ENCODE results near the gene LRRTM4.
"Not testable (repeated sequence)": the region's sequence is repeated elsewhere in the genome, so short reads cannot be mapped to it uniquely, and the experiment has no call there.

The LRRTM4 gene

GRCh38 chr2:76861708-76862107 lies 660.5 kb downstream of the LRRTM4 start:
- DNase-seq (ENCODE audit: low read depth), result no peak

GRCh38 chr2:76851000-76851399 lies 671.2 kb downstream of the LRRTM4 start:
- no peak for DNase-seq (ENCODE audit: low read depth)

DNA sequence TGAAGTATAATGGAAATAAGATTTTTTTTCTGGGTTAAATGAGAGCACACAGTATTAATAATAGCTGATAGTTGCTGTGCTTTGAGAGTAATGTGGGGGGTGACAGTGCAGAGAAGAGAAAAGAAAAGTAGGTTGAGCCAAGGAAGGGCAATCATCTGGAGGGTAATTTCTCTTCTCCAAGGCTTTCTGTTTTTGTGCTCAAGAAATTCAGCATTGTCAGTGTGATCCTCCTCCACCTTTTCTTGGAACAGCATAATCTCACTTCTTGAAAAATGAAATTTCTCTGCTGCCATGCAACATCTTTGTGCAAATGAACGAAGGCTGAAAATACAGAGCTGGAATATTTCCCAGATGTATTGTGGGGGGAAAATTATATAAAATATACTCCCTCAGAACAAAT lies 673.1 kb downstream of the LRRTM4 start:
- no peak for DNase-seq (ENCODE audit: low read depth)

GRCh38 chr2:76839826-76840225 lies 682.4 kb downstream of the LRRTM4 start:
- DNase-seq (ENCODE audit: low read depth), result no peak

- no peak for DNase-seq (ENCODE audit: low read depth)
Observed at GRCh38 chr2:76829374-76830234, 692.6 kb downstream of the LRRTM4 start.

GRCh38 chr2:76826691-76827090 lies 695.5 kb downstream of the LRRTM4 start:
- no peak for DNase-seq (ENCODE audit: low read depth)

GRCh38 chr2:76825140-76825970 lies 696.8 kb downstream of the LRRTM4 start:
- no peak for DNase-seq (ENCODE audit: low read depth)

DNA sequence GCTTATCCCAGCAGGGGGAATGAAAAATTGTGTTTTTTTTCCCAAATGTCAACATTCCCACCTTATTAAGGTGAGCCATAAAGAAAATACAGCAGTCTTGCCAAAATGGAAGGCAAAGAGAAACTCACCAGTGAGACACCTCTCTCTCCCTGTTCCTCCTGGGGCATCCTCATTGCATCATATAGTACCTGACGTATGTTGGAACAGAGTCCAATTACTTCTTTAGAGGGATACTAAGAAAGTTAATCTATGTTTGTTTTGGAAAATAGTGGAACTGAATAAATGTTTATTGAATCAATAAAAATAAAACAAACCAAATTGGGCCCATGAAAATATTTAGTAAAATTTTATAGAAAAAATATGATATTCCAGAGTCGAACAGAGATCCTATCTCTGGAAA lies 700.4 kb downstream of the LRRTM4 start:
- DNase-seq (ENCODE audit: low read depth), result no peak

DNA sequence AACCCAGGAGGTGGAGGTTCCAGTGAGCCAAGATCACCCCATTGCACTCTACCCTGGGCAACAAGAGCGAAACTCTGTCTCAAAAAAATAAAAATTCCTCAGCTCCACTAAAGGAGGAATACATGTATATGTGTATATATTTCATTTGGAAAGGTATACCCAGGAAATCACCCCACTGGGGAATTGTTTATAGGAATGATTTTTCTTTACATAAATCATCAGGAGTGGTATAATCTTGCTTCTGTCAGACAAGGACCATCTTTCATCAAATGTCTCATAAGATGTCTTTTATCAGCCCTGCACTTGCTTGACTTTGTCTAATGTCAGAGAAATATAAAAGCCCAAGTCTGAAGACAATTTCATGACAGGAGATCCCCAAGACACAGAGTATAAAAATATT lies 709.1 kb downstream of the LRRTM4 start:
- DNase-seq (ENCODE audit: low read depth), result no peak

DNA sequence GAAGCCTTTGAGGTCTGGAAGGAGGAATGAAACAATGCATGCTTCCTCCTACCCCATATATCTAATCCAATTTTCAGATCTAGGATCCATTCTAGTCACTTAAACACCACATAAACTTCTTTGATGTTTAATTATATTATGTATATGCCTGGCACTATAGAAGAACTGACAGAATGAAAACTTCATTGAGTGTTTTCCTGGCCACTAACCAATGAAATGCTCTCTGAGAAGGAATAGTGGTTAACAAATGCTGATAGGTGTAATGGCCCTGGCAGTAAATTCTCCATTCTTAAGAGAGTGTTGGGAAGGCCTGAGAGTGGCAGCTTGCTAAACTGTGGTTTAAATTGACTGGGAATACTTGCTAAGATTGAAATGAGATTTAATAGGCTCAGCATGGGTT lies 710.0 kb downstream of the LRRTM4 start:
- no peak for DNase-seq (ENCODE audit: low read depth)

GRCh38 chr2:76809136-76809535 lies 713.0 kb downstream of the LRRTM4 start:
- no peak for DNase-seq (ENCODE audit: low read depth)

DNA sequence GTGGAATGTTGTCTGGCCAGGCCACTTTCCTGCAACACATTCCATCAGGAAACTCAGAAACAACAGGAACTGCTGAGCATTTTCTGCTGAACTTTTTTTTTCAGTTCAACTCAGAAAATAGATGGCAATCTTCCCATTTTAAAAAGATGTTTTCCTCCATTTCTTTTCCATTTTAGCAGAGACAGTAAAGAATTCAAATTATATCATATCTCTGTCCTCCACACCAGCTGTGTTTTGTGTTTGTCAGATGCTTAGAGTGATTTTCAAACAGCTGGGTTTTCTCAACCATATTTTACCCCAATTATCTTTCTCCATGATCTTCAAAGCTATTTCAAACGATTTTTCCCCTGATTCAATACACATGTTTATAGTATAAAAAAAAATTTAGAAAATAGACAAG lies 713.4 kb downstream of the LRRTM4 start:
- DNase-seq (ENCODE audit: low read depth), result no peak

- no peak for DNase-seq (ENCODE audit: low read depth)
Observed at GRCh38 chr2:76793647-76794334, 728.4 kb downstream of the LRRTM4 start.

- DNase-seq (ENCODE audit: low read depth), result not testable (repeated sequence)
Observed at GRCh38 chr2:76781313-76781712, 740.9 kb downstream of the LRRTM4 start.

- no peak for DNase-seq (ENCODE audit: low read depth)
Observed at GRCh38 chr2:76763276-76763675, 758.9 kb downstream of the LRRTM4 start.

GRCh38 chr2:76760367-76760704 lies 761.8 kb downstream of the LRRTM4 start:
- no peak for DNase-seq (ENCODE audit: low read depth)

DNA sequence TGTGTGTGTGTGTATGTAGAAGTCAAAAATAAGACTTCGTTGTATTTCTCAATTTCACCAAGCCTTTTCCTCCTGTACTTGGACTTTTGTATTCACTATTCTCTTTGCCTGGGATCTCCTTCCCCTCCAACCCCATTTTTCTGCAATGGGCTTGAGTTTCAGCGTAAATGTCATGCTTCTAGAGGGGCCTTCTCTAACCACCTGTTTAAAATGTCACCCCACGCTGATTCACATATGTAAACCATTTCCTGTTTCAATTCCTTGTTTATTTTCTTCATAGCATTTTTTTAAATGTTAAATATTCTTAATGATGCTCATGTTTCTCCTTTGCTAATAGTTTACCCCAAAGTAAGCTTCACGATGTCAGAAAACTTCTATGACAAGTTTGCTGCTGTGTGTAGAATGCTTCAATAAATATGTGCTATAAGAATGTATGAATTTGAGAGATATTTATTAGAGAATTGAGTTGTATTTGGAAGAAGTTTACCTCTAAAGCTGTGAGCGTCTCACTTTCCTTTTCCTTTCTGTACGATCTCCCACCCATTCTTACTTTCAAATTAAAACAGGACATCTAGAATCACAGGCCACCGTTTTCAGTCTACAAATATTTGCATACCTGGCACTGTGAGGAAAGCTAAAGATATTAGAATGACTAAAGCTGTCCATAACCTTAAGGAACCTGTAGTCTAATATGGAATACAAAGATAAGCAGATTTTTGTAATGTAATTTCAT lies 762.4 kb downstream of the LRRTM4 start:
- DNase-seq (ENCODE audit: low read depth), result no peak

DNA sequence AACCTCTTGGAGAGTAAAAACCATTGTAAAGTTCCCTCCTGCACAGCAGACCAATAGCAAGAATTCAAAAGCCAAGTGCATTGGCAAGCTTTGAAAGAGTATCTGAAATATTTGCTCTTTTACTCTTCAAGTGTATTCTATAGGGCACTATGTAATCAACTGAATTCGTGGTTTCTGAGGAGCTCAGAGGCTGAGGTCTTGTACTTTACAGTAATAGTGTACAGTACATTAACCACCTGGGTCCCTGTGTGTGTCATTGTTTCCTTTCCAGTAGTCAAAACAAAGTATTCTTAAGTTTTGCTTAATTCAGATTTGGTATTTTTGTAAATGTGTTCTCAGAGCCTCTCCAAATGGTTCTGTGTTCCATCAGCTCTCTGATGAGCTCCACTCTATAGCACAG lies 769.7 kb downstream of the LRRTM4 start:
- no peak for DNase-seq (ENCODE audit: low read depth)

DNA sequence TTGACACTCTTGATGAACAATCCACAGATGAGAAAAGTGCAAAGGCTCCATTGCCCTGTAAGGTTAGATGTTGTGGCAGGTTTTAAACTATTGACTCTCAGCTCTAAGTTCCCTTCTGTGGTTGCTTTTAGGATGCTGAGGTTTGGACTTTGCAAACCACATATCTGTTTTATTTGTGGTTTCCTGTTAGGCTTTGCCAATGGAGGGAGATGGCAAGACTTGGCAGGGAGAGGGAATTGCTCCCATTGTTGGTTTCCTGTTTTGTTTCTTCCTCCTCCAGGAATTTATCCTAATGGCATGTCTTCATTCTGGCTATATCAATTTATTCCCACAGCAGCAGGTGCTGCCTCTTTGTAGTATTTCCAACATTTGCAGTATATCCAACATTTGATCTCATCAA lies 772.3 kb downstream of the LRRTM4 start:
- DNase-seq (ENCODE audit: low read depth), result no peak

DNA sequence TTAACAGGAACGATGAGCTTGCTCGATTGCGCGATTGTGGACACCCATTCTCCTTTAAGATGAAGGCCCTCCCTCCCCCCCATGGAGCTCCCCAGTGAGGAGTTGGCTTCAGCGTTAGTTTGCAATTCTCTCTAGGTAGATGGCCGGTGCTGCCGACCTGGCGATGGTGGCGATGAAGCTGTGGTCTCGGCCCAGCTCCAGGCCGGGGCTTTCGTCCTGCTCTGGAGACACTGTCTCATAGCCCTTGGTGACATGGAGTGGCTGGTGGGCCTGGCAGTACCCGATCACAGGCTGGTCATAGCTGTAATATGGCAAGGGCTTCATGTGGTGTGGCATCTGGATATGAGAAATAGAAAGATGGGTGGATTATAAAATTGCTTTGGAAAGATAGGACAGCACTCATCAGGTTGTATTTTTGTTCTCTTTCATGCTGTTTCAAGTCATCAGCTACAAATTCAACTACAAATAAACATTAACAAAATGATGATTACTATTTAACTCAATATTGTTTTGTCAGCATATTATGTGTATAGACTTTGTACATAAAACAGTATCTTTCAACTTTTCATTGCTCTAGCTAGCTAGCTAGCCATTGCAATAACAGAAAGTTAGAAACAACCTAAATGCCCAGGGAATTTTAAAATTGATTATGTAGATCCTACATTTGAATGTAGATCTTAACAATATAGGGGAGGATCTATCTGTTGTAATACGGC lies 773.4 kb downstream of the LRRTM4 start:
- DNase-seq (ENCODE audit: low read depth), result no peak

DNA sequence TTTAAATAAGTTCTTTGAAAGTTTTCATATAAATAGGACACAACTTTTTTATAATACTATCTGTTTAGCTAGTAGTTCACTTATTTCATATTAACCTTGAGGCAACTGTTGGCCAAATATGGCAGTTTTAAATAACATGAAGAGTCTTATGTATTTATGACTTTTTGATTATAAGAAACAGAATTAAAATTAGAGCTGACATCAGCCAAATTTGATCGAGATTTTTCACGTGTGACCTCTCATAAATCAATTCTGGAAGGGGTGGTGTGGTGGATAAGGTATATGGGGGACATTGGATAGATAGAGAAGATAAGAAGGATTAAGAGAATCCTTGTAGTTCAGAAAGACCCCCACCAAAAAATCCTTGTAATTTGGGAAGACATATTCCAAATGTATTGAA lies 776.6 kb downstream of the LRRTM4 start:
- DNase-seq (ENCODE audit: low read depth), result no peak

All from activated T-helper 9 cell treated with anti-CD3 and anti-CD28 coated beads, Interleukin-2, amount 50 U/mL, for 16 hours (primary cell).